CD8-positive, alpha-beta memory T cell (primary cell): ENCODE measurements around the gene TMEM181. TPM values are rescaled to one million over a fixed set of nuclear protein-coding genes. Genes with fewer than 3 reads are reported as not detected.
"Not testable (repeated sequence)": the region's sequence is repeated elsewhere in the genome, so short reads cannot be mapped to it uniquely, and the experiment has no call there.

Source experiments
- CTCF ChIA-PET: fragments of 350-600 bp; sonication (Branson Sonifier 250); formaldehyde crosslinking; loops from one replicate; lab custom pipeline; 2021; ENCODE audit warnings: antibody characterized with exemption; lab: Charles Lee
- POLR2A ChIA-PET: fragments of 350-600 bp; sonication (Branson Sonifier 250); formaldehyde crosslinking; loops from one replicate; lab custom pipeline; 2021; ENCODE audit warnings: antibody characterized with exemption; lab: Charles Lee
- DNase-seq, 5 donors: peaks; one replicate each; pipeline versions ENCODE4 v3.0.0 to v3.0.0-alpha.2; 2020 to 2022; ENCODE audit warnings: mixed read lengths in 1 of 5
- H3K27ac ChIP-seq: one replicate; pipeline ENCODE4 v1.7.0; 2013; ENCODE audit warnings: low read depth, mild to moderate bottlenecking, low read length, moderate library complexity
- H3K27me3 ChIP-seq: 2 replicates; pipeline ENCODE4 v1.7.0; 2013; ENCODE audit warnings: low read length, mild to moderate bottlenecking; ENCODE audit not compliant: insufficient read depth, poor library complexity, severe bottlenecking
- H3K36me3 ChIP-seq: 2 replicates; pipeline ENCODE4 v1.7.0; 2013; ENCODE audit warnings: mild to moderate bottlenecking, low read length, moderate library complexity; ENCODE audit not compliant: insufficient read depth
- H3K4me1 ChIP-seq: 2 replicates; pipeline ENCODE4 v1.7.0; 2013; ENCODE audit warnings: mild to moderate bottlenecking, low read length, moderate library complexity; ENCODE audit not compliant: insufficient read depth
- H3K4me3 ChIP-seq: 2 replicates; pipeline ENCODE4 v1.7.0; 2013; ENCODE audit warnings: mild to moderate bottlenecking, low read length
- H3K9me3 ChIP-seq: 2 replicates; pipeline ENCODE4 v1.7.0; 2013; ENCODE audit warnings: mild to moderate bottlenecking, low read length
- H3K27ac Mint-ChIP-seq, 8 donors: one replicate each; pipeline ENCODE4 v1.8.0; 2020 to 2021; ENCODE audit warnings: mixed read lengths in 8 of 8, mild to moderate bottlenecking in 6 of 8, inconsistent platforms in 3 of 8, moderate library complexity in 3 of 8
- H3K27me3 Mint-ChIP-seq, 2 donors: one replicate each; pipeline ENCODE4 v1.8.0; 2020 to 2021; ENCODE audit warnings: mixed read lengths in 2 of 2, mild to moderate bottlenecking in 1 of 2, moderate library complexity in 1 of 2
- H3K36me3 Mint-ChIP-seq, 3 donors: one replicate each; pipeline ENCODE4 v1.8.0; 2020 to 2021; ENCODE audit warnings: mixed read lengths in 3 of 3, inconsistent platforms in 1 of 3, mild to moderate bottlenecking in 1 of 3
- H3K4me1 Mint-ChIP-seq, 3 donors: one replicate each; pipeline ENCODE4 v1.8.0; 2020 to 2021; ENCODE audit warnings: mixed read lengths in 3 of 3, inconsistent platforms in 1 of 3, mild to moderate bottlenecking in 1 of 3
- H3K4me3 Mint-ChIP-seq, 7 donors: one replicate each; pipeline ENCODE4 v1.8.0; 2020 to 2021; ENCODE audit warnings: mixed read lengths in 7 of 7, mild to moderate bottlenecking in 6 of 7, moderate library complexity in 4 of 7, inconsistent platforms in 2 of 7
- H3K9me3 Mint-ChIP-seq, 5 donors: one replicate each; pipeline ENCODE4 v1.8.0; 2020 to 2022; ENCODE audit warnings: mixed read lengths in 5 of 5, mild to moderate bottlenecking in 3 of 5, moderate library complexity in 2 of 5, inconsistent platforms in 1 of 5
- polyA plus RNA-seq: library from polyadenylated mRNA; unstranded; fragments of 300-500 nt; fragmentation: Illumina TruSeq; gene quantifications from one replicate; pipeline ENCODE4 v1.2.3, GENCODE V29; 2021
- total RNA-seq, 2 experiments: library from RNA; stranded (reverse); gene quantifications; one replicate each; pipeline ENCODE4 v1.2.3, GENCODE V29; 2021

The TMEM181 gene
- total and polyA plus RNA-seq, 3 experiments from 2014 or later, result 11.2 to 16.6 (median 16.0) TPM

- no peaks in the 10 kb centered on the region for H3K9me3 ChIP-seq
- H3K36me3 ChIP-seq, result no peaks in the 10 kb centered on the region
- H3K4me3 ChIP-seq, result peak overlapping the region; percentile 48
- H3K4me1 Mint-ChIP-seq, result peaks cover 65 to 80% (median 65%) of the 10 kb centered on the region in 3 donors
- ChIA-PET CTCF (interaction anchor here (0.7 to 3.8 kb wide), 9 partner anchors 8 to 434 kb away, joined by 3 to 26 read pairs (median 3); partner anchors contain the start of gene DYNLT1), POLR2A (interaction anchor here (0.7 to 2.0 kb wide), 7 partner anchors 8 to 378 kb away, joined by 3 to 46 read pairs (median 3); partner anchors contain the start of gene DYNLT1)
- peaks cover 7 to 50% (median 16%) of the 10 kb centered on the region in 3 donors for H3K36me3 Mint-ChIP-seq
- H3K27me3 Mint-ChIP-seq, result peaks cover 0 to 2% of the 10 kb centered on the region in 2 donors
- H3K4me1 ChIP-seq, result peaks cover 59% of the 10 kb centered on the region
- peak overlapping the region; percentile 97 to 100 (median 98) for H3K27ac Mint-ChIP-seq
- H3K27ac ChIP-seq, result peak overlapping the region; percentile 68
- H3K4me3 Mint-ChIP-seq, result peak overlapping the region; percentile 73 to 86 (median 82)
- DNase-seq, result peak; percentile 78 to 98 (median 96)
- H3K27me3 ChIP-seq, result no peaks in the 10 kb centered on the region
- peaks cover 0 to 2% (median 0%) of the 10 kb centered on the region in 5 donors for H3K9me3 Mint-ChIP-seq
Observed at GRCh38 chr6:158653577-158654354, 93.9 kb downstream of the TMEM181 start.

- peak overlapping the region; percentile 68 for H3K27ac ChIP-seq
- no peaks in the 10 kb centered on the region for H3K36me3 ChIP-seq
- H3K4me3 ChIP-seq, result peak overlapping the region; percentile 48
- DNase-seq, result no peak
- Mint-ChIP-seq H3K36me3 (peaks cover 7 to 55% (median 16%) of the 10 kb centered on the region in 3 donors), H3K9me3 (peaks cover 0 to 2% (median 0%) of the 10 kb centered on the region in 5 donors), H3K4me1 (peaks cover 58 to 80% (median 64%) of the 10 kb centered on the region in 3 donors), H3K27ac (peak overlapping the region; percentile 97 to 100 (median 98)), H3K27me3 (peaks cover 0 to 2% of the 10 kb centered on the region in 2 donors), H3K4me3 (peak overlapping the region; percentile 63 to 86 (median 80))
- peaks cover 52% of the 10 kb centered on the region for H3K4me1 ChIP-seq
- ChIA-PET POLR2A (interaction anchor here (2.0 kb wide), 1 partner anchor 10 kb away, joined by 46 read pairs; the partner anchor contains the start of gene DYNLT1), CTCF (interaction anchor here (1.8 to 3.8 kb wide), 2 partner anchors 11 to 37 kb away, joined by 10 to 26 read pairs; partner anchors contain the start of gene DYNLT1)
- no peaks in the 10 kb centered on the region for H3K27me3 ChIP-seq
- no peaks in the 10 kb centered on the region for H3K9me3 ChIP-seq
Observed at GRCh38 chr6:158654498-158654897, 94.6 kb downstream of the TMEM181 start.

- CTCF ChIA-PET, result interaction anchor here (1.8 to 3.8 kb wide), 2 partner anchors 11 to 36 kb away, joined by 10 to 26 read pairs; partner anchors contain the start of gene DYNLT1
- Histone ChIP-seq H3K4me1 (peaks cover 55% of the 10 kb centered on the region), H3K4me3 (peak overlapping the region; percentile 48), H3K36me3 (no peaks in the 10 kb centered on the region), H3K27me3 (no peaks in the 10 kb centered on the region), H3K9me3 (no peaks in the 10 kb centered on the region), H3K27ac (no peak overlapping the region)
- Mint-ChIP-seq H3K9me3 (no peaks in the 10 kb centered on the region), H3K36me3 (peaks cover 7 to 54% (median 16%) of the 10 kb centered on the region in 3 donors), H3K4me1 (peaks cover 53 to 78% (median 64%) of the 10 kb centered on the region in 3 donors), H3K27ac (peak overlapping the region; percentile 97 to 100 (median 98)), H3K27me3 (no peaks in the 10 kb centered on the region), H3K4me3 (peak overlapping the region; percentile 63 to 86 (median 80))
- POLR2A ChIA-PET, result interaction anchor here (0.7 to 0.8 kb wide), 2 partner anchors 22 to 32 kb away, joined by 3 to 4 read pairs; no protein-coding TSS in a partner anchor
- DNase-seq, result no peak
Observed at GRCh38 chr6:158654960-158655489, 95.1 kb downstream of the TMEM181 start.

- H3K4me1 ChIP-seq, result peaks cover 56% of the 10 kb centered on the region
- no peaks in the 10 kb centered on the region for H3K9me3 Mint-ChIP-seq
- H3K4me1 Mint-ChIP-seq, result peaks cover 55 to 81% (median 68%) of the 10 kb centered on the region in 3 donors
- POLR2A ChIA-PET, result interaction anchor here (0.7 to 0.8 kb wide), 2 partner anchors 23 to 31 kb away, joined by 3 to 4 read pairs; no protein-coding TSS in a partner anchor
- peak overlapping the region; percentile 48 for H3K4me3 ChIP-seq
- H3K9me3 ChIP-seq, result no peaks in the 10 kb centered on the region
- H3K27me3 ChIP-seq, result no peaks in the 10 kb centered on the region
- CTCF ChIA-PET, result interaction anchor here (1.8 to 3.8 kb wide), 2 partner anchors 12 to 36 kb away, joined by 10 to 26 read pairs; partner anchors contain the start of gene DYNLT1
- no peaks in the 10 kb centered on the region for H3K36me3 ChIP-seq
- peak overlapping the region; percentile 63 to 86 (median 80) for H3K4me3 Mint-ChIP-seq
- peaks cover 7 to 60% (median 16%) of the 10 kb centered on the region in 3 donors for H3K36me3 Mint-ChIP-seq
- no peak overlapping the region for H3K27ac ChIP-seq
- peak overlapping the region; percentile 97 to 100 (median 98) for H3K27ac Mint-ChIP-seq
- no peaks in the 10 kb centered on the region for H3K27me3 Mint-ChIP-seq
- DNase-seq, result no peak
Observed at GRCh38 chr6:158655569-158656450, 95.9 kb downstream of the TMEM181 start.

GRCh38 chr6:158656986-158657385, 97.1 kb downstream of the TMEM181 start:
- POLR2A ChIA-PET, H3K9me3 ChIP-seq: not testable (repeated sequence)

GRCh38 chr6:158660333-158660754, 100.5 kb downstream of the TMEM181 start:
- Histone ChIP-seq H3K9me3 (no peaks in the 10 kb centered on the region), H3K36me3 (peaks cover 6% of the 10 kb centered on the region), H3K27ac (no peak overlapping the region), H3K4me1 (peaks cover 29% of the 10 kb centered on the region), H3K4me3 (no peak overlapping the region), H3K27me3 (no peaks in the 10 kb centered on the region)
- Mint-ChIP-seq H3K4me3 (peak overlapping the region in 5 of 7 donors; percentile 8 to 48 (median 43)), H3K27me3 (no peaks in the 10 kb centered on the region), H3K4me1 (peaks cover 21 to 48% (median 38%) of the 10 kb centered on the region in 3 donors), H3K9me3 (no peaks in the 10 kb centered on the region), H3K27ac (peak overlapping the region; percentile 47 to 92 (median 83)), H3K36me3 (peaks cover 7 to 70% (median 14%) of the 10 kb centered on the region in 3 donors)
- peak in 4 of 5 donors; percentile 19 to 69 (median 59) for DNase-seq
- ChIA-PET CTCF (interaction anchor here (0.7 to 4.5 kb wide), 20 partner anchors 8 to 475 kb away, joined by 3 to 50 read pairs (median 4); partner anchors contain the start of genes DYNLT1, RSPH3 and SYTL3), POLR2A (interaction anchor here (0.6 to 1.9 kb wide), 3 partner anchors 10 to 77 kb away, joined by 4 to 10 read pairs (median 5); partner anchors contain the start of gene SYTL3)

More at GRCh38 chr6:158656986-158657385, 97.1 kb downstream of the TMEM181 start:
- H3K27ac Mint-ChIP-seq, result peak overlapping the region in 7 of 8 donors; percentile 62 to 100 (median 98)
- H3K4me3 ChIP-seq, H3K27ac ChIP-seq, H3K9me3 Mint-ChIP-seq, DNase-seq, CTCF ChIA-PET, H3K36me3 ChIP-seq, H3K27me3 ChIP-seq, H3K27me3 Mint-ChIP-seq: not testable (repeated sequence)
- peak overlapping the region in 2 of 7 donors; percentile 32 to 55 for H3K4me3 Mint-ChIP-seq
- peaks cover 49 to 77% (median 66%) of the 10 kb centered on the region in 3 donors for H3K4me1 Mint-ChIP-seq
- H3K36me3 Mint-ChIP-seq, result peaks cover 7 to 61% (median 12%) of the 10 kb centered on the region in 3 donors
- peaks cover 58% of the 10 kb centered on the region for H3K4me1 ChIP-seq
